ENCODE data around the gene RNASE13. TPM values are rescaled to one million over a fixed set of nuclear protein-coding genes. Genes with fewer than 3 reads are reported as not detected.
A peak's percentile ranks its signal among the peaks of the same experiment; 100 is the strongest.

RNASE13 gene
- total and polyA plus RNA-seq, 4 donors, result not detected

- H3K27ac ChIP-seq (ENCODE audit: low read depth in 1 of 2, low read length in 1 of 2), result peak overlapping the region; percentile 86 to 93
- peak overlapping the region; percentile 55 to 71 for H3K9ac ChIP-seq (ENCODE audit: insufficient read depth in 1 of 2, low read length in 2 of 2)
- H3K4me1 ChIP-seq (ENCODE audit: control insufficient read depth in 5 of 5, insufficient read depth in 5 of 5, low read length in 5 of 5), result peaks cover 7 to 24% (median 13%) of the 10 kb centered on the region in 5 donors
- ATAC-seq (ENCODE audit: insufficient read depth, low FRiP score), result no peak
- H3K9me3 ChIP-seq (ENCODE audit: control insufficient read depth in 4 of 4, insufficient read depth in 3 of 4, low read length in 3 of 4), result no peaks in the 10 kb centered on the region
- TF ChIP-seq CTCF (IDR thresholded peaks at IDR 0.05; ENCODE audit: control extremely low read depth, extremely low read depth), result no peak
- no peak for DNase-seq
- 22 to 29% methylated on average over 17 of the region's 17 CpGs for WGBS, 2 donors
- H3K36me3 ChIP-seq (ENCODE audit: control insufficient read depth in 4 of 4, insufficient read depth in 4 of 4, low read length in 4 of 4), result peaks cover 2 to 19% (median 8%) of the 10 kb centered on the region in 4 donors
- peak overlapping the region; percentile 75 for H3K4me3 ChIP-seq
- no peaks in the 10 kb centered on the region for H3K27me3 ChIP-seq (ENCODE audit: control insufficient read depth in 3 of 3, insufficient read depth in 3 of 3, low read length in 2 of 3)
Observed at GRCh38 chr14:21023817-21024584, 10.6 kb downstream of the RNASE13 start.

- peaks cover 2 to 19% (median 9%) of the 10 kb centered on the region in 4 donors for H3K36me3 ChIP-seq (ENCODE audit: control insufficient read depth in 4 of 4, insufficient read depth in 4 of 4, low read length in 4 of 4)
- DNase-seq, result peak in 2 of 3 donors; percentile 13 to 31
- peaks cover 7 to 24% (median 13%) of the 10 kb centered on the region in 5 donors for H3K4me1 ChIP-seq (ENCODE audit: control insufficient read depth in 5 of 5, insufficient read depth in 5 of 5, low read length in 5 of 5)
- H3K27me3 ChIP-seq (ENCODE audit: control insufficient read depth in 3 of 3, insufficient read depth in 3 of 3, low read length in 2 of 3), result no peaks in the 10 kb centered on the region
- ATAC-seq (ENCODE audit: insufficient read depth, low FRiP score), result no peak
- H3K9ac ChIP-seq (ENCODE audit: insufficient read depth in 1 of 2, low read length in 2 of 2), result no peak overlapping the region
- H3K27ac ChIP-seq (ENCODE audit: low read depth in 1 of 2, low read length in 1 of 2), result peak overlapping the region; percentile 17 to 93
- TF ChIP-seq CTCF (IDR thresholded peaks at IDR 0.05; ENCODE audit: control extremely low read depth, extremely low read depth), result no peak
- WGBS, 2 donors, result 41 to 43% methylated on average over 7 of the region's 7 CpGs
- no peaks in the 10 kb centered on the region for H3K9me3 ChIP-seq (ENCODE audit: control insufficient read depth in 4 of 4, insufficient read depth in 3 of 4, low read length in 3 of 4)
- no peak overlapping the region for H3K4me3 ChIP-seq
Observed at GRCh38 chr14:21023174-21023573, 11.4 kb downstream of the RNASE13 start.

- no peak for ATAC-seq (ENCODE audit: insufficient read depth, low FRiP score)
- WGBS, 2 donors, result 80 to 89% methylated on average over 5 of the region's 5 CpGs
- Histone ChIP-seq H3K4me1 (ENCODE audit: control insufficient read depth in 5 of 5, insufficient read depth in 5 of 5, low read length in 5 of 5) (peaks cover 7 to 24% (median 13%) of the 10 kb centered on the region in 5 donors), H3K27me3 (ENCODE audit: control insufficient read depth in 3 of 3, insufficient read depth in 3 of 3, low read length in 2 of 3) (no peaks in the 10 kb centered on the region), H3K9ac (ENCODE audit: insufficient read depth in 1 of 2, low read length in 2 of 2) (no peak overlapping the region), H3K36me3 (ENCODE audit: control insufficient read depth in 4 of 4, insufficient read depth in 4 of 4, low read length in 4 of 4) (peaks cover 2 to 19% (median 13%) of the 10 kb centered on the region in 4 donors), H3K9me3 (ENCODE audit: control insufficient read depth in 4 of 4, insufficient read depth in 3 of 4, low read length in 3 of 4) (no peaks in the 10 kb centered on the region), H3K27ac (ENCODE audit: low read depth in 1 of 2, low read length in 1 of 2) (peak overlapping the region in 1 of 2 donors; percentile 93), H3K4me3 (no peak overlapping the region)
- TF ChIP-seq CTCF (IDR thresholded peaks at IDR 0.05; ENCODE audit: control extremely low read depth, extremely low read depth), result no peak
- DNase-seq, result no peak
Observed at GRCh38 chr14:21022686-21023085, 11.9 kb downstream of the RNASE13 start.
